Tibial nerve (tissue), 4 donors: ENCODE results near the gene TNIK. TPM values are rescaled to one million over a fixed set of nuclear protein-coding genes. Genes with fewer than 3 reads are reported as not detected.

Experiments
- DNase-seq, 2 donors: peaks; one replicate each; pipeline ENCODE4 v3.0.0-alpha.2; 2019; ENCODE audit warnings: low spot score in 2 of 2
- H3K27ac ChIP-seq, 4 donors: fragments of 200-600 bp; sonication (generic) in 3 of 4; one replicate each; pipeline ENCODE4 v1.5.1; 2017 to 2019; ENCODE audit warnings: mild to moderate bottlenecking in 1 of 4
- H3K27me3 ChIP-seq, 2 donors: fragments of 200-600 bp; sonication (generic) in 1 of 2; one replicate each; pipeline versions ENCODE4 v1.5.1 to v1.6.0; 2017 to 2019
- H3K36me3 ChIP-seq, 3 donors: fragments of 200-600 bp; sonication (generic); one replicate each; pipeline ENCODE4 v1.5.1; 2018 to 2019
- H3K4me1 ChIP-seq, 4 donors: fragments of 200-600 bp; sonication (generic) in 3 of 4; one replicate each; pipeline ENCODE4 v1.5.1; 2017 to 2019
- H3K4me3 ChIP-seq, 4 donors: fragments of 200-600 bp; sonication (generic) in 3 of 4; one replicate each; pipeline ENCODE4 v1.5.1; 2017 to 2019; ENCODE audit warnings: mild to moderate bottlenecking in 1 of 4, moderate library complexity in 1 of 4
- H3K9me3 ChIP-seq, 4 donors: fragments of 200-600 bp; sonication (generic) in 3 of 4; one replicate each; pipeline ENCODE4 v1.5.1; 2017 to 2019
- EP300 ChIP-seq, 2 donors: sonication (generic); formaldehyde crosslinking; IDR thresholded peaks; one replicate each; pipeline ENCODE4 v1.6.1; 2017; ENCODE audit warnings: antibody characterized with exemption in 2 of 2, mild to moderate bottlenecking in 1 of 2
- POLR2A ChIP-seq, 2 donors: fragments of 450-650 bp; IDR thresholded peaks; one replicate each; pipeline ENCODE4 v1.6.1; 2017; ENCODE audit warnings: antibody characterized with exemption in 2 of 2, mild to moderate bottlenecking in 2 of 2, moderate library complexity in 2 of 2
- WGBS, 2 donors: methylation state at CpG; one replicate each; pipeline ENCODE4 v1.1.5; 2018; 5-methylcytosine and 5-hydroxymethylcytosine counted together
- total RNA-seq, 4 donors: library from RNA; depleted of rRNA; stranded (reverse); fragments of >200 nt; gene quantifications; one replicate each; pipeline ENCODE4 v1.1.0, GENCODE V29; 2016
- TF ChIP-seq, protein P1 (sequence below), 5 experiments: fragments of 200-600 bp in 3 of 5; fragments of 450-650 bp in 2 of 5; sonication (generic) in 3 of 5; IDR thresholded peaks; one replicate each; pipeline ENCODE4 v1.5.1; 2016 to 2019; ENCODE audit warnings: antibody characterized with exemption in 5 of 5, mild to moderate bottlenecking in 3 of 5, moderate library complexity in 2 of 5

Gene TNIK
- total RNA-seq, 4 donors from 2014 or later = 5.4 to 11.1 (median 7.5) TPM

DNA sequence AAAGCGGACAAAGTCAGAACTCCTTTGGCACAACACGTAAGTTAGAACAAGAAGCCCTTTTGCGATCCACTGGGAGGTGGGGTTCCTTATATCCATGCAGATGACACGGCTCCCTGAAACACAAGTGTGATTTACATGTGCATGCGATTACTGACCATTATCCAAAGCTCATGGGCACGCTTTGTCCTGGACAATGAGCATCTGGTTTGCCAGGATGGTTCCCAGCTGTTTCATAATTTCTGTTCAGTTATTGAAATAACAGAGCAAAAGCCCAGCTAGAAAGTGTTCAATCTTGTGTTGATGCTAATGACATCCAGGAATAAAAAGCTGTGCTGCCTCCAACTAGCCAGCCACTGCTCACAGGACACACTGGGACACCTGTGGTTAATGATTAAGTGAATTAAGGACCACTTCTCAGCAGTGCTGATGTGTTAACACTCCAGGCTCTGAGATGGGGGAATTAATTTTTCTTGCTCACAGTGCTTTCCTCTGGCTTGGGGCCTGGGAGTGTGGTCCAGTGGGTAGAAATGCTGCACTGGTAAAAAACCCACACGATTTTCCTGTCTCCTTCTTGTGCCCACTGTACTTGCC lies 310.6 kb downstream of the TNIK start:
- Histone ChIP-seq H3K27me3 (no peaks in the 10 kb centered on the region), H3K9me3 (no peaks in the 10 kb centered on the region), H3K4me3 (no peak overlapping the region), H3K36me3 (no peaks in the 10 kb centered on the region), H3K4me1 (no peaks in the 10 kb centered on the region), H3K27ac (no peak overlapping the region)
- TF ChIP-seq EP300 (IDR thresholded peaks at IDR 0.05) (no peak), POLR2A (IDR thresholded peaks at IDR 0.05) (no peak)
- TF ChIP-seq, protein P1, sequence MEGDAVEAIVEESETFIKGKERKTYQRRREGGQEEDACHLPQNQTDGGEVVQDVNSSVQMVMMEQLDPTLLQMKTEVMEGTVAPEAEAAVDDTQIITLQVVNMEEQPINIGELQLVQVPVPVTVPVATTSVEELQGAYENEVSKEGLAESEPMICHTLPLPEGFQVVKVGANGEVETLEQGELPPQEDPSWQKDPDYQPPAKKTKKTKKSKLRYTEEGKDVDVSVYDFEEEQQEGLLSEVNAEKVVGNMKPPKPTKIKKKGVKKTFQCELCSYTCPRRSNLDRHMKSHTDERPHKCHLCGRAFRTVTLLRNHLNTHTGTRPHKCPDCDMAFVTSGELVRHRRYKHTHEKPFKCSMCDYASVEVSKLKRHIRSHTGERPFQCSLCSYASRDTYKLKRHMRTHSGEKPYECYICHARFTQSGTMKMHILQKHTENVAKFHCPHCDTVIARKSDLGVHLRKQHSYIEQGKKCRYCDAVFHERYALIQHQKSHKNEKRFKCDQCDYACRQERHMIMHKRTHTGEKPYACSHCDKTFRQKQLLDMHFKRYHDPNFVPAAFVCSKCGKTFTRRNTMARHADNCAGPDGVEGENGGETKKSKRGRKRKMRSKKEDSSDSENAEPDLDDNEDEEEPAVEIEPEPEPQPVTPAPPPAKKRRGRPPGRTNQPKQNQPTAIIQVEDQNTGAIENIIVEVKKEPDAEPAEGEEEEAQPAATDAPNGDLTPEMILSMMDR (IDR thresholded peaks at IDR 0.05) = no peak
- DNase-seq = no peak
- WGBS, 2 donors = 81 to 87% methylated on average over 7 of the region's 7 CpGs

DNA sequence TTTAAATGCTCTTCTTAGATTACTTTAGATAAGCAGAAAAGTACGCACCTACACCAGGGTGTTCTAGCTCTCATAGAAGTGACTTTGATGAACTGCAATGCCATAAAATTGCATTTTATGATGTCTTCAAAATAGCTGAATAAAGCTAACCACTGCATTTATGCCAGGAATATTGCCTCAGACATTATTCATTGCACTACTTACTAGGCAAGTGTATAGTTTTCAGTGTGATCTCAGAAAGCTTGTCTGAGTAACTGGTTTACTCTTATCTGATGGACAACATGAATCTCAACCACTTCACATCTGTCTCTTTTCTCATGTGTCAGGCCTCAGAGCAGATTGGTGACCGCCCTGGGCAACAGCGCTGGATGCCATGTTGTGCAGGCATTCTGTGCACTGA lies 314.4 kb downstream of the TNIK start:
- 92 to 100% methylated on average over 3 of the region's 3 CpGs for WGBS, 2 donors

DNA sequence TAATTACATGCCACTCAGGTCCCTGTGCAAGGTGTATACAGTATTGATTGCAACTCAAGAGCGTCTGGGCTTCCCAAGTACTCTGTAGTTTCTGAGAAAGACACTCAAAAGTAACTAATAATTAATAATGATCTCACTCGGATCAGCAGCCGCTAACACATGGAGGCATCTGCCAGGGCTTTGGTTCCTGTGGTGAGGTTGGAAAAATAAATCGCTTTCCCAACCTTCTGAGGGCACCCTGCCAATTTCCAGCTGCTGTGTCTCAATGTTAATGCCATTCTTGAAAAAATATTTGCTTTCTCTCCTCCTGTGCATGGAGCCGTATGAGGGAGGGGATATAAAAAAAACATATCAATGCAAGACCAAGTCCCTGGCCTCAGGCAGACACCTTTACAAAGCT lies 317.2 kb downstream of the TNIK start:
- TF ChIP-seq EP300 (IDR thresholded peaks at IDR 0.05) (no peak), POLR2A (IDR thresholded peaks at IDR 0.05) (no peak)
- TF ChIP-seq, protein P1 (IDR thresholded peaks at IDR 0.05) = no peak
- no peaks in the 10 kb centered on the region for H3K36me3 ChIP-seq
- DNase-seq = no peak

More for the DNA sequence above, 314.4 kb downstream of the TNIK start:
- TF ChIP-seq EP300 (IDR thresholded peaks at IDR 0.05) (no peak), POLR2A (IDR thresholded peaks at IDR 0.05) (no peak)
- TF ChIP-seq, protein P1 (IDR thresholded peaks at IDR 0.05) = no peak
- Histone ChIP-seq H3K36me3 (no peaks in the 10 kb centered on the region), H3K4me1 (no peaks in the 10 kb centered on the region), H3K4me3 (no peak overlapping the region), H3K27ac (no peak overlapping the region), H3K27me3 (no peaks in the 10 kb centered on the region), H3K9me3 (no peaks in the 10 kb centered on the region)
- DNase-seq = no peak

DNA sequence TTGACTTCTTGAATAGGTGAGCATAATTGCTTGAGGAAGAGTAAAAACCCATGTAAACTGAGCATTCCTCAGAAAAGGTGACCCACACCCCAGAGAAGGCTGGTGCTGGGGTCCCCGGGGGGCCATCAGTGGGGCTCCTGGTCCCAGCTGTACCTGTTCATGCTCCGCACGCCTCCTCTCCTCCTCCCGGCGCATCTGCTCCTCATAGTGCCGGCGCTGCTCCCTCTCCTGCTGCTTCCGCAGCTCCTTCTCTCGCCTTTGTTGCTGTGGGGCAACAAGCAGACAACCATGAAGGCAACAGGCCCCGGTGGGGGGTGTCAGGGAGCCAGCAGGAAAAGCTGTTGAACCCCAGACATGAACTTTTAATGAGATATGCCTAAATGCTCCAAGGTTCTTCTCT lies 320.0 kb downstream of the TNIK start:
- WGBS, 2 donors = 96 to 97% methylated on average over 10 of the region's 10 CpGs
- Histone ChIP-seq H3K36me3 (no peaks in the 10 kb centered on the region), H3K4me3 (no peak overlapping the region), H3K9me3 (no peaks in the 10 kb centered on the region), H3K4me1 (no peaks in the 10 kb centered on the region), H3K27ac (no peak overlapping the region), H3K27me3 (no peaks in the 10 kb centered on the region)
- TF ChIP-seq, protein P1 (IDR thresholded peaks at IDR 0.05) = no peak
- TF ChIP-seq EP300 (IDR thresholded peaks at IDR 0.05) = no peak
- no peak for TF ChIP-seq POLR2A (IDR thresholded peaks at IDR 0.05)
- DNase-seq = no peak

More for the DNA sequence above, 317.2 kb downstream of the TNIK start:
- no peak overlapping the region for H3K4me3 ChIP-seq
- 64 to 75% methylated on average over 5 of the region's 5 CpGs for WGBS, 2 donors
- H3K9me3 ChIP-seq = no peaks in the 10 kb centered on the region
- H3K27me3 ChIP-seq = no peaks in the 10 kb centered on the region
- H3K27ac ChIP-seq = no peak overlapping the region
- H3K4me1 ChIP-seq = no peaks in the 10 kb centered on the region

DNA sequence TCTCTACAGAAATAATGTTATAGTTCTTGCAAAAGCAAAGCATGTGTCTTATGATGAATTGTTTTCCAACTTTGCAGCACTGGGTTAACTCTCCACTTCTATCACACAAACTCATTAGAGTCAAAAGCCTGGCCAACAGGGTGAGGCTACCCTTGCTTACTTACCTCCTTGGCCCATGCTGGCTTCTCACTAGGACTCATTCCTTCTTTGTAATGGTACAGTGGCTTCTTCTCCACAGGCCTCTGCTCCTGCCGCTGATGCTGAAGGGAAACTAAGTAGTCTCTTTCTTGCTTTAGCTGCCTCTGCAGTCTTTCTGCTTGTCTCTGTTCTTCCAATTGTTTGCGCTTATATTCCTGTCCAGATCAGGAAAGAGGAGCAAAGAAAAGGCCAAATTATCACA lies 322.2 kb downstream of the TNIK start:
- Histone ChIP-seq H3K9me3 (no peaks in the 10 kb centered on the region), H3K27ac (no peak overlapping the region), H3K4me1 (no peaks in the 10 kb centered on the region), H3K27me3 (no peaks in the 10 kb centered on the region), H3K36me3 (no peaks in the 10 kb centered on the region), H3K4me3 (no peak overlapping the region)
- 95 to 100% methylated on average over 2 of the region's 2 CpGs for WGBS, 2 donors
- no peak for DNase-seq
- TF ChIP-seq, protein P1 (IDR thresholded peaks at IDR 0.05) = no peak
- no peak for TF ChIP-seq EP300 (IDR thresholded peaks at IDR 0.05)
